Neural crest cell (in vitro differentiated cells): ENCODE measurements around the gene STAC3. TPM values are rescaled to one million over a fixed set of nuclear protein-coding genes. Genes with fewer than 3 reads are reported as not detected.

Source experiments
- DNase-seq: peaks from one replicate; pipeline ENCODE4 v3.0.0; 2021; ENCODE audit warnings: low read depth, mixed read lengths, low spot score
- H3K27ac Mint-ChIP-seq: one replicate; pipeline ENCODE4 v1.8.0; 2021; ENCODE audit warnings: mild to moderate bottlenecking, mixed read lengths; ENCODE audit not compliant: unreplicated experiment
- H3K27me3 Mint-ChIP-seq: 2 replicates; pipeline ENCODE4 v1.8.0; 2021; ENCODE audit warnings: low read depth, mild to moderate bottlenecking, mixed read lengths
- H3K36me3 Mint-ChIP-seq: 2 replicates; pipeline ENCODE4 v1.8.0; 2021; ENCODE audit warnings: low read depth, mild to moderate bottlenecking, mixed read lengths
- H3K4me1 Mint-ChIP-seq: 2 replicates; pipeline ENCODE4 v1.8.0; 2021; ENCODE audit warnings: mixed read lengths
- H3K4me3 Mint-ChIP-seq: one replicate; pipeline ENCODE4 v1.8.0; 2021; ENCODE audit warnings: mild to moderate bottlenecking, mixed read lengths
- H3K9me3 Mint-ChIP-seq: 2 replicates; pipeline ENCODE4 v1.8.0; 2021; ENCODE audit warnings: mixed read lengths
- CTCF ChIP-seq: fragments of 200-600 bp; sonication (generic); conservative IDR thresholded peaks from 2 replicates; pipeline ENCODE4 v1.5.0; 2021; ENCODE audit warnings: antibody characterized with exemption, mild to moderate bottlenecking
- total RNA-seq: library from RNA; stranded (reverse); gene quantifications from 2 replicates; pipeline ENCODE4 v1.2.1, GENCODE V29; 2021

STAC3 gene
- total RNA-seq, 1 donor from 2014 or later = 3.8 TPM

GRCh38 chr12:57221169-57221917 is 29.6 kb downstream of the STAC3 start:
- no peak overlapping the region for H3K27ac Mint-ChIP-seq

GRCh38 chr12:57220770-57221168 is 30.2 kb downstream of the STAC3 start:
- peaks cover 45% of the 10 kb centered on the region for H3K4me1 Mint-ChIP-seq
- no peaks in the 10 kb centered on the region for H3K36me3 Mint-ChIP-seq
- DNase-seq = no peak
- no peak for TF ChIP-seq CTCF
- peak overlapping the region; percentile 5 for H3K4me3 Mint-ChIP-seq
- H3K9me3 Mint-ChIP-seq = no peaks in the 10 kb centered on the region
- no peak overlapping the region for H3K27ac Mint-ChIP-seq
- H3K27me3 Mint-ChIP-seq = peaks cover 90% of the 10 kb centered on the region

More at GRCh38 chr12:57221169-57221917, 29.6 kb downstream of the STAC3 start:
- H3K9me3 Mint-ChIP-seq = no peaks in the 10 kb centered on the region
- TF ChIP-seq CTCF = no peak
- peaks cover 91% of the 10 kb centered on the region for H3K27me3 Mint-ChIP-seq
- no peak for DNase-seq
- no peaks in the 10 kb centered on the region for H3K36me3 Mint-ChIP-seq
- peak overlapping the region; percentile 5 for H3K4me3 Mint-ChIP-seq
- H3K4me1 Mint-ChIP-seq = peaks cover 45% of the 10 kb centered on the region

- Mint-ChIP-seq H3K4me3 (peak overlapping the region; percentile 47), H3K4me1 (peaks cover 51% of the 10 kb centered on the region), H3K27me3 (peaks cover 91% of the 10 kb centered on the region), H3K36me3 (no peaks in the 10 kb centered on the region), H3K27ac (no peak overlapping the region), H3K9me3 (no peaks in the 10 kb centered on the region)
- no peak for DNase-seq
- no peak for TF ChIP-seq CTCF
Measured at GRCh38 chr12:57219993-57220754, 30.8 kb downstream of the STAC3 start.

GRCh38 chr12:57219205-57219992 is 31.6 kb downstream of the STAC3 start:
- Mint-ChIP-seq H3K9me3 (no peaks in the 10 kb centered on the region), H3K27me3 (peaks cover 93% of the 10 kb centered on the region), H3K27ac (no peak overlapping the region)

More at GRCh38 chr12:57219205-57219992, 31.6 kb downstream of the STAC3 start:
- Mint-ChIP-seq H3K4me3 (peak overlapping the region; percentile 47), H3K36me3 (no peaks in the 10 kb centered on the region), H3K4me1 (peaks cover 52% of the 10 kb centered on the region)
- TF ChIP-seq CTCF = no peak
- DNase-seq = no peak
